GM10847 (cell line): Measurements from ENCODE around the gene ADAMTS18.

Experiments used
- POLR2A ChIP-seq: IDR thresholded peaks from 2 replicates; pipeline ENCODE4 v1.6.1; 2011; ENCODE audit not compliant: insufficient read length; ENCODE audit errors: extremely low read depth

The ADAMTS18 gene

GRCh38 chr16:77288222-77288621 is 146.6 kb downstream of the ADAMTS18 start:
- no peak for TF ChIP-seq POLR2A

DNA sequence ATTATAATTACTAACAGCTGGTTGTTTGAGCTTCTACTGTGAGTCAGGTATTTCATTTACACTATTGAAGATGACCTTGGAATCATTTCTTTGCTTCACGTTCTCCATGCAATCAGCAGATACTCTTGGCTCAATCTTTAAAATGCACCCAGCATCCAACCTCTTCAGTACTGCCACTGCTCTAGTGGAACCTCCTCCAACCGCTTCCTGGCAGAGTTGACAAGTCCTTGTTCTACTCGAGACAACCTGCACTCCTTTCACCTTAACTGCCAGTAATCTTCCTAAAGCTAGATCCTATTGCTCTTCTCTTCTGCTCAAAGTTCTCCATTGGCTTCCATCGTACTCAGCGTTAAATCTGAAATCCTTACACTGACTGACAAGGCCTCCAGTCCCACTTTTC is 149.2 kb downstream of the ADAMTS18 start:
- TF ChIP-seq POLR2A = no peak

DNA sequence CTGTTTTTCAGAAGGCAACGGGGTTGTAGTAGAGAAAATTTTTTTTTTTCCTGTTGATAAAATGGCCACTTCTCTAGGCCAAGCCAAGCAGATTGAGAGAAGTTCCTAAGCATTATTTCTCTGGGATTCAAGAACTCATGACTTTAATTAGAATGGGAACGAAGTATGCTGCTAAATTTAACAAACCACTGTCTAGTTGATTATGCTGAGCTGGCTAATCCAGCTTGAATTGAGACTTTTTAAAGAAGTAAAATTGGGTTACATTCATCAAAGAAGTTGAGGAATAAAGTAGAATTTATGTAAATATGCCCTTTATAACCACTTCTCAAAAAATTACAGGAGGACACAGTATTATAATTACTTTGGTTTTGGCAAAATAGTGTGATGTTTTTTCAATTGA is 152.5 kb downstream of the ADAMTS18 start:
- TF ChIP-seq POLR2A = no peak

DNA sequence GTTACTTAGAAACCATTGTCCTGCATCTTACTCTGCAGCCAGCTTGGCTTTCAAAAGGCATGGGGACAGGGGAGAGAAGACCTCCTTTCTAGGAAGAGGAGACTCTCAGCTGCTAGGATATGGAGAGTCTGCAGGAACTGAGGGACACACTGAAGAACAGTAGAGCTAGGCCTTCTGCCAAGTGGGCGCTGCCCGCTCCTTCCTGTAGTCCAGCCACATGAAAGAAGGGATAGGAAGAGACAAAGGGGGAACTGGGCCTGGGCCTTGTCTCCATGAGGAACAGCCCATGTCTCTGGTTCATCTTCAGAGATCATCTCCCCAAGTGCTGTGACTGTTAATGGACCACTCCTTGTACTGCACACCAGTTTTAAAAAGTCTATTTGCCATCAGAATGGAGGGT is 157.3 kb downstream of the ADAMTS18 start:
- TF ChIP-seq POLR2A = no peak

GRCh38 chr16:77277141-77277540 is 157.7 kb downstream of the ADAMTS18 start:
- no peak for TF ChIP-seq POLR2A

- no peak for TF ChIP-seq POLR2A
Measured at GRCh38 chr16:77276661-77277060, 158.2 kb downstream of the ADAMTS18 start.

DNA sequence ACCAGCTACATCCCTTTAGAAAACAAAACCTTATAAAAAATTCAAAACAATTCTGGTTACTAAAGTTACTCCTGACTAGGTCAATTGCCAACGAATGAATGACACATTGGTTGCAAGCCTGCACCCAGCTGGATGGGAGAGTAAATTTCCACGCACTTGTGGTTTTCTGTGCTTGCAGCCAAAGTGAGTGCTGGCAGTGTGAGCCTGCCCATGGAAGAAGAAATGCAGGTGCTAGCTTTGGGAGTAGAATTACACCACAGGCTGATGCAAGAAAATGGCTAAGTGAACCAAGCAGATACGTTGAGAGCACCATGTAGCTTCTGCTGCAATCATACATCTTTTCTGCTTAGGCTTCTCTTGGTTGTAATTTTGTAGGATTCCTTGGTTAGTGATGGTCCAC is 161.0 kb downstream of the ADAMTS18 start:
- TF ChIP-seq POLR2A = no peak

DNA sequence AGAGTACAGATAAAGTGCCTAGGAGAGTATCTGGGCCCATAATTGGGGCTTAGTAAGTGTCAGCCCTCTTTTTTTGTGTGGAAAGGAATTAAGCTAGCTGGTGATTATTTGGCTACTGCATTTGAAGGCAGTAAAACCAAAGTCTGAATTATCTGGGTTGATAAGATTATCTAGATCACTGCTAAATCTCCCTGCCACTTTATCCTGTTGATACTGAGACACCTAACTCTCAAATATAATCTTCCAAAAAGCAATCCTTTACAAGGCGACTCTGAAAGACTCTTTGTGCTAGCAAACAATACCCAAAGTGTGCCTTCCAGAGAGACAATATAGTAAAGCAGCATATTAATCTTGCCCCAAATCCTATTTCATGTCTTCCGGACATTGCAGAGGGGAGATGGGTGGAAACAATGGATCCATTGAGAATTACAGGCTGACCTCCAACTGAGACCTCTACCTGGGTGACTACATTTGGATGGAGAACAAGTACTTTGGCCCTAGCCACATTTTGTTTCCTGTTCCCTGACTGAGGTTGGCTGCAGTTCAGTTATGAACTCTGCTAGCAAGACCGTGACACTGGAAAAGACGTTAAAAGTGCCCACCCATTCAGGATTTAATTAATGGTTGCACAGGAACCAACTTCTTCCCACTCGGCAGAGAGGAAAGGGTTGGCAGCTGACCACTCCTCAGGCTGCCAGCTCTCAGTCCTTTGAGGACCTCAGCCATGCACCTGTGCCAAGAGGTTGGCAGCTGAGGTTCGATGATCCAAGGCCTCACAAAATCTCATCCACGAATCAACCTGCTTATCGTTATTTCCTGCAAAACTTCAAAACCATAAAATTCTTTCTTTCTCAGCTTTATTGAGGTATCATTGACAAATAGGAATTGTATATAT is 163.1 kb downstream of the ADAMTS18 start:
- TF ChIP-seq POLR2A = no peak

DNA sequence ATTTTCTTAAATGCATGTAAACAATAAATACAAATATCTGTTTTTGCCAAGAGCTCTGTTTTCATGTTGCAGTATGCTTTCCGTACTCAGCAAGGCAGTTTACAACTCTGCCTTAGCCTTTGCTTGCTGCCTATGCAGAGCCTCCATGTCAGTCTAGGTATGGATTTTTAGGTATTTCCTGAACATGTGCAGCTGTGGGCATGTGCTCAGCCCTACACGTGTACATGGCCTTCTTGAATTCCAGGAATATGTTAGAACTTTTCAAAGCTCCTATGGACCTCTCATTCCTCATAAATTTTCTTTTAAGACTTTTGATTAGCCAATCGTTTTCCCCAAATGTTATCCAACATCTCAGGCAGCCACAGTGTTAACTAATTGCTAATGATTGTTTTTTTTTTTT is 171.9 kb downstream of the ADAMTS18 start:
- no peak for TF ChIP-seq POLR2A

GRCh38 chr16:77250400-77250799 is 184.4 kb downstream of the ADAMTS18 start:
- TF ChIP-seq POLR2A = no peak

GRCh38 chr16:77246150-77246549 is 188.7 kb downstream of the ADAMTS18 start:
- TF ChIP-seq POLR2A = no peak

GRCh38 chr16:77238593-77238992 is 196.2 kb downstream of the ADAMTS18 start:
- no peak for TF ChIP-seq POLR2A

- no peak for TF ChIP-seq POLR2A
Measured at GRCh38 chr16:77236063-77236511, 198.7 kb downstream of the ADAMTS18 start.

- TF ChIP-seq POLR2A = no peak
Measured at GRCh38 chr16:77234611-77235010, 200.2 kb downstream of the ADAMTS18 start.

DNA sequence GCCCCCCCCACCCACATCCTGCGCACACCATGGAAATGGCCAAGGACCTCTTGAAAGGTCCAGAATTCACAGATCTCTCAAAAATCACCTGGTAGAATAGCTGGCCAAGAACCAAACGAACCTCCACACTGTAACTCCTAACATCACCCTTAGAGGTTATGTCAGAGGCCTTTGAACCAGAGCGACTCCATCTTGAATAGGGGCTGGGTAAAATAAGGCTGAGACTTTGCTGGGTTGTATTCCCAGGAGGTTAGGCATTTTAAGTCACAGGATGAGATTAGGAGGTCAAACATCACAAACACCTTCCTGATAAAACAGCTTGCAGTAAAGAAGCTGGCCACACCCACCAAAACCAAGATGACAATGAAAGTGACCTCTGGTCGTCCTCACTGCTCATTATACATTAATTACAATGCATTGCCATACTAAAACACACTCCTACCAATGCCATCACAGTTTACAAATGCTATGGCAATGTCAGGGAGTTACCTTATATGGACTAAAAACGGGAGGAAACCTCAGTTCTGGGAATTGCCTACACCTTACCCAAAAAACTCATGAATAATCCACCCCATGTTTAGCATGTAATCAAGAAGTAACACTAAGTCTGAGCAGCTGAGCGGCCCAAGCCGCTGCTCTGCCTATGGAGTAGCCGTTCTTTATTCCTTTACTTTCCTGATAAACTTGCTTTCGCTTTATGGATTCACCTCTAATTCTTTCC is 200.9 kb downstream of the ADAMTS18 start:
- no peak for TF ChIP-seq POLR2A
